SU-DHL-6 (cell line): ENCODE measurements around the gene ZNF555.

Experiments used
- H2AFZ ChIP-seq: fragments of 200-600 bp; sonication (generic); 2 replicates; pipeline ENCODE4 v1.6.1; 2014; ENCODE audit warnings: low read depth, mild to moderate bottlenecking, moderate library complexity, mixed read lengths, antibody characterized with exemption, low read length; ENCODE audit not compliant: severe bottlenecking
- H3F3A ChIP-seq: fragments of 200-600 bp; shearing (Covaris generic); 2 replicates; pipeline ENCODE4 v1.6.0; 2016; ENCODE audit warnings: antibody characterized with exemption, mild to moderate bottlenecking; ENCODE audit not compliant: insufficient read depth
- H3K27ac ChIP-seq: fragments of 200-600 bp; sonication (generic); 2 replicates; pipeline ENCODE4 v1.5.1; 2016; ENCODE audit warnings: low read depth, mild to moderate bottlenecking, low read length, moderate library complexity, mixed read lengths
- H3K27me3 ChIP-seq: fragments of 200-600 bp; sonication (generic), shearing (Covaris generic); 2 replicates; pipeline ENCODE4 v1.6.0; 2014; ENCODE audit warnings: mild to moderate bottlenecking, low read length
- H3K36me3 ChIP-seq: fragments of 200-600 bp; sonication (generic); 2 replicates; pipeline ENCODE4 v1.6.1; 2014; ENCODE audit warnings: mild to moderate bottlenecking, low read length, mixed read lengths
- H3K4me2 ChIP-seq: fragments of 300-600, 200-600 bp; shearing (Covaris generic), sonication (generic); 2 replicates; pipeline ENCODE4 v1.6.0; 2014; ENCODE audit warnings: low read length, low read depth, mild to moderate bottlenecking; ENCODE audit not compliant: poor library complexity, severe bottlenecking
- H3K4me3 ChIP-seq: fragments of 200-600 bp; sonication (generic); 2 replicates; pipeline ENCODE4 v1.5.1; 2014; ENCODE audit warnings: antibody characterized with exemption, low read length, mild to moderate bottlenecking, mixed read lengths; ENCODE audit not compliant: insufficient read depth, poor library complexity, severe bottlenecking
- H3K79me2 ChIP-seq: fragments of 200-600 bp; sonication (generic); 2 replicates; pipeline ENCODE4 v1.6.1; 2014; ENCODE audit warnings: mild to moderate bottlenecking, low read length, moderate library complexity; ENCODE audit not compliant: insufficient read depth
- H3K9ac ChIP-seq: fragments of 200-600 bp; sonication (generic); 2 replicates; pipeline ENCODE4 v1.7.0; 2014; ENCODE audit warnings: mild to moderate bottlenecking, low read length
- H3K9me2 ChIP-seq: fragments of 200-600 bp; sonication (generic); replicated peaks from 2 replicates; pipeline ENCODE4 v1.6.1; 2014; ENCODE audit warnings: low read length; ENCODE audit not compliant: insufficient read depth
- H3K9me3 ChIP-seq: fragments of 200-600 bp; sonication (generic); 2 replicates; pipeline ENCODE4 v1.6.1; 2014; ENCODE audit warnings: low read length, mixed read lengths; ENCODE audit not compliant: insufficient read depth
- H4K20me1 ChIP-seq: fragments of 200-600 bp; sonication (generic); 2 replicates; pipeline ENCODE4 v1.6.1; 2014; ENCODE audit warnings: low read depth, mild to moderate bottlenecking, antibody characterized with exemption, low read length, moderate library complexity, mixed read lengths
- CTCF ChIP-seq: fragments of 200-600 bp; sonication (generic); IDR thresholded peaks from one replicate; pipeline ENCODE4 v1.5.1; 2017; ENCODE audit warnings: antibody characterized with exemption, mild to moderate bottlenecking, low read length, moderate library complexity; ENCODE audit not compliant: insufficient read depth, poor library complexity, severe bottlenecking
- EZH2phosphoT487 ChIP-seq: fragments of 200-600 bp; sonication (generic), shearing (Covaris generic); conservative IDR thresholded peaks from 2 replicates; pipeline ENCODE4 v1.6.1; 2018; ENCODE audit warnings: mild to moderate bottlenecking, antibody characterized with exemption, low read length, moderate library complexity, mixed read lengths

ZNF555 gene

DNA sequence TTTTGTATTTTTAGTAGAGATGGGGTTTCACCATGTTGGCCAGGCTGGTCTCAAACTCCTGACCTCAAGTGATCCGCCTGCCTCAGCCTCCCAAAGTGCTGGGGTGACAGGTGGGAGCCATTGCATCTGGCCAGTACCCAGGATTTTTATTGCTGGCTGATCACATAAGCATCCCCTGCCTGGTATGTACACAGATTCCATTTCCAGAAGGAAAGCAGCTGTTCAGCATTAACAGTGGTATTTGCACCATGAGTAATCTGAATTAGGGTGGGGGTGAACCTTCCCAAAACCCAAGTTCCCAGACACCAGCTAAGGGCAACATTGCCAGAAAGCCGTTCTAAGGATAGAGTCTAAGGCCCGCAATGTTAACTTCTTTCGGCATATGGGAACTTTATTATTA, 7.3 kb downstream of the ZNF555 start:
- Histone ChIP-seq H3K9me3 (peaks cover 17% of the 10 kb centered on the region; the same call in 1 of the 2 replicates), H3K79me2 (peaks cover 7% of the 10 kb centered on the region)

GRCh38 chr19:2850256-2850925, 9.1 kb downstream of the ZNF555 start:
- H3K4me2 ChIP-seq = no peak overlapping the region
- TF ChIP-seq EZH2phosphoT487 (no peak), CTCF (no peak)
- H3K79me2 ChIP-seq = peaks cover 7% of the 10 kb centered on the region
- no peak overlapping the region for H3K4me3 ChIP-seq
- H3K36me3 ChIP-seq = peaks cover 40% of the 10 kb centered on the region
- no peak overlapping the region for H3K27ac ChIP-seq
- H3K9ac ChIP-seq = no peak overlapping the region
- H3K27me3 ChIP-seq = no peaks in the 10 kb centered on the region
- H2AFZ ChIP-seq = no peak overlapping the region
- peaks cover 29% of the 10 kb centered on the region; the same call in 1 of the 2 replicates for H3K9me3 ChIP-seq
- H3F3A ChIP-seq = no peaks in the 10 kb centered on the region
- H3K9me2 ChIP-seq = no peaks in the 10 kb centered on the region
- H4K20me1 ChIP-seq = no peaks in the 10 kb centered on the region

More for the DNA sequence above, 7.3 kb downstream of the ZNF555 start:
- no peak for TF ChIP-seq CTCF
- no peak for TF ChIP-seq EZH2phosphoT487
- no peaks in the 10 kb centered on the region for H4K20me1 ChIP-seq
- H3K9me2 ChIP-seq = no peaks in the 10 kb centered on the region
- no peak overlapping the region for H3K9ac ChIP-seq
- H3K27ac ChIP-seq = no peak overlapping the region
- no peaks in the 10 kb centered on the region for H3K27me3 ChIP-seq
- no peaks in the 10 kb centered on the region for H3F3A ChIP-seq
- H3K36me3 ChIP-seq = peaks cover 28% of the 10 kb centered on the region
- H3K4me2 ChIP-seq = no peak overlapping the region
- no peak overlapping the region for H2AFZ ChIP-seq
- no peak overlapping the region for H3K4me3 ChIP-seq

DNA sequence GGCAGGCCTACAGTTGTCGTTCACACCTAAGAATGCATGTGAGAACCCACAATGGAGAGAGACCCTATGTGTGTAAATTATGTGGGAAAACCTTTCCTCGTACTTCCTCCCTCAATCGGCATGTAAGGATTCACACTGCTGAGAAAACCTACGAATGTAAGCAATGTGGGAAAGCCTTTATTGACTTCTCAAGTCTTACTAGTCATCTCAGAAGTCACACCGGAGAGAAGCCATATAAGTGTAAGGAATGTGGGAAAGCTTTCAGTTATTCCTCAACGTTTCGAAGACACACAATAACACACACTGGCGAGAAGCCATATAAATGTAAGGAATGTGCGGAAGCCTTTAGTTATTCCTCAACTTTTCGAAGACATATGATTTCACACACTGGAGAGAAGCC, 11.3 kb downstream of the ZNF555 start:
- TF ChIP-seq EZH2phosphoT487 (no peak), CTCF (no peak)
- Histone ChIP-seq H3K9me3 (peaks cover 29% of the 10 kb centered on the region; the same call in 1 of the 2 replicates), H3K36me3 (peaks cover 40% of the 10 kb centered on the region), H3K9ac (no peak overlapping the region), H4K20me1 (no peaks in the 10 kb centered on the region), H3K9me2 (no peaks in the 10 kb centered on the region), H3K79me2 (peaks cover 7% of the 10 kb centered on the region), H2AFZ (no peak overlapping the region), H3F3A (no peaks in the 10 kb centered on the region), H3K27ac (no peak overlapping the region), H3K4me3 (no peak overlapping the region), H3K27me3 (no peaks in the 10 kb centered on the region), H3K4me2 (no peak overlapping the region)
